A549 treated with ZK216348 at 1 μM for 4 hours (cell line): ENCODE measurements around the gene IFT27. TPM values are rescaled to one million over a fixed set of nuclear protein-coding genes. Genes with fewer than 3 reads are reported as not detected.

ENCODE experiments used
- total RNA-seq: library from RNA; stranded (reverse); fragments of 200-300 nt; extraction: Qiagen RNA extraction; gene quantifications from 5 replicates; pipeline ENCODE4 v1.2.3, GENCODE V29; 2022; ENCODE audit warnings: low read depth

Gene IFT27
- 15.1 to 24.2 TPM (median 23.6 TPM) in 5 replicates for total RNA-seq

GRCh38 chr22:36775964-36776669 is at the start of gene IFT27:
Gene IFT27 (minus strand): TSS chr22:36776119. CDS start chr22:36775707, 412 bp downstream.

GRCh38 chr22:36816636-36817524 is 41.0 kb upstream of the IFT27 start, which contains the start of gene PVALB:
Gene PVALB (minus strand): TSS chr22:36817035. CDS start chr22:36817005, 30 bp downstream.

Other genes with a start within 250 kb of the IFT27 start
- gene EIF3D, start 247.0 kb downstream of the IFT27 start, total RNA-seq = 155 to 176 TPM (median 167 TPM) in 5 replicates
- not detected in 5 replicates for gene CACNG2, start 72.4 kb downstream of the IFT27 start, total RNA-seq
- gene PVALB, start 40.9 kb upstream of the IFT27 start, total RNA-seq = not detected in 5 replicates
- not detected in 5 replicates for gene NCF4, start 84.9 kb upstream of the IFT27 start, total RNA-seq
- gene CSF2RB, start 137.5 kb upstream of the IFT27 start, total RNA-seq = not detected in 5 replicates
- 34.3 to 66.5 TPM (median 58.4 TPM) in 5 replicates for gene TST, start 243.3 kb upstream of the IFT27 start, total RNA-seq
- 36.6 to 83.3 TPM (median 73.9 TPM) in 5 replicates for gene MPST, start 243.6 kb upstream of the IFT27 start, total RNA-seq